ENCODE results near the gene TIA1.
"Not testable (repeated sequence)": the region's sequence is repeated elsewhere in the genome, so short reads cannot be mapped to it uniquely, and the experiment has no call there.

The TIA1 gene

DNA sequence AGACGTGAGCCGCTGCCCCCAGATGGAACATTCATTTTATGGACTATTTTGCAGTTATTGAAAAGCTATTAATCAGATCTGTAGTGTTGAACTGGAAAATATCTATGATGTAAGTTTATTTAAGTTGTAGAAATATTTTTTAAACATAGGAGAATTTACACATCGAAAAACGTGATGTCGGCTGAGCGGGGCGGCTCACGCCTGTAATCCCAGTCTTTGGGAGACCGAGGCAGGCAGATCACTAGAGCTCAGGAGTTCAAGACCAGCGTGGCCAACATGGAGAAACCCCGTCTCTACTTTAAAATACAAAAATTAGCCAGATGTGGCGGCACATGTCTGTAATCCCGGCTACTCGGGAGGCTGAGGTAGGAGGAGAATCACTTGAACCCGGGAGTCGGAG lies 2.0 kb upstream of the TIA1 start:
- DNase-seq (ENCODE audit: low spot score in 2 of 2) (no peak), ATAC-seq (replicated peaks; ENCODE audit: extremely low read depth, poor library complexity, severe bottlenecking) (no peak)
- no peaks in the 10 kb centered on the region for H3K27me3 Mint-ChIP-seq
- no peak overlapping the region for H3K27ac Mint-ChIP-seq (ENCODE audit: low read depth)
- peaks cover 28% of the 10 kb centered on the region for H3K36me3 Mint-ChIP-seq (ENCODE audit: insufficient read depth)
- no peak overlapping the region for H3K4me3 Mint-ChIP-seq
- H3K9me3 Mint-ChIP-seq: no peaks in the 10 kb centered on the region
- H3K4me1 Mint-ChIP-seq: peaks cover 22% of the 10 kb centered on the region

- Mint-ChIP-seq H3K4me1 (peaks cover 41% of the 10 kb centered on the region), H3K36me3 (ENCODE audit: insufficient read depth) (peaks cover 25% of the 10 kb centered on the region), H3K27ac (ENCODE audit: low read depth) (peak overlapping the region; percentile 94), H3K27me3 (no peaks in the 10 kb centered on the region), H3K4me3 (peak overlapping the region; percentile 86), H3K9me3 (no peaks in the 10 kb centered on the region)
- ATAC-seq (replicated peaks; ENCODE audit: extremely low read depth, poor library complexity, severe bottlenecking) (no peak), DNase-seq (ENCODE audit: low spot score in 2 of 2) (no peak)
Observed at GRCh38 chr2:70247364-70248180, 856 bp downstream of the TIA1 start.

DNA sequence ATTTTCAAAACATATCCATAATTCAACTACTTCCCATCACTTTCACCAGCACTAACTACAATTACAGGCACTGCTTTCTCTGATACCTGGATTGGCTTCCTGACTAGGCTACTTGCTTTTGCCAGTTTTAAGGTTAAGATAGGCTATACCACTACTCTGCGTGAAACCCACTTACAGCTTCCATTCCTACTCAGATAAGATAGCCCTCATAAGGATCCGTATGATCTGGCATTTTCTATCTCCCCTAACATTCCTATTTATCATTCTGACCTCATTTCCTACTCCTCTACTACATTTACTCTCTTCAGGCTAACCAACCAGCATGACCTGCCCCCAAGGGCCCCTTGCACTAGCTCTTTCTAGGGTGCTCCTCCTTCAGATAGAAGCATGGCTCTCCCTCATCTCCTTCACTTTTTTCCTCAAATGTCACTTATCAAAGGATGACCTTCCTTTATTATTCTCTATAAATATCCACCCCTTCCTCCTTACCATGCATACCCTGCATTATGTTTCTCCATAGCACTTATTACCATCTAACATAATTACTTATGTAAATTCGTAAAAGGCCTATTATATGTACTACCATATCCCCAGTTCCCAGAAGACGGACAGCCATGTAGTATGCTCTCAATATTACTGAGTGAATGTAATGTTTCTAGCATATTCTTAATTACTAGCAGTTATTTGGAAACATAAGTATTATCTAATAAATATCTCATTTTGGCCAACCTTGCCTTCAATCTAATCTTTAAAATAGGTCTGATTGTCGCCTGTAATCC lies 4.4 kb downstream of the TIA1 start:
- no peak for DNase-seq (ENCODE audit: low spot score in 2 of 2)
- peaks cover 20% of the 10 kb centered on the region for H3K36me3 Mint-ChIP-seq (ENCODE audit: insufficient read depth)
- peaks cover 58% of the 10 kb centered on the region for H3K4me1 Mint-ChIP-seq
- H3K27ac Mint-ChIP-seq (ENCODE audit: low read depth): peak overlapping the region; percentile 1
- H3K27me3 Mint-ChIP-seq: no peaks in the 10 kb centered on the region
- H3K4me3 Mint-ChIP-seq: no peak overlapping the region
- ATAC-seq (replicated peaks; ENCODE audit: extremely low read depth, poor library complexity, severe bottlenecking): no peak
- no peaks in the 10 kb centered on the region for H3K9me3 Mint-ChIP-seq

GRCh38 chr2:70242552-70242951 lies 5.9 kb downstream of the TIA1 start:
- peaks cover 15% of the 10 kb centered on the region for H3K36me3 Mint-ChIP-seq (ENCODE audit: insufficient read depth)

DNA sequence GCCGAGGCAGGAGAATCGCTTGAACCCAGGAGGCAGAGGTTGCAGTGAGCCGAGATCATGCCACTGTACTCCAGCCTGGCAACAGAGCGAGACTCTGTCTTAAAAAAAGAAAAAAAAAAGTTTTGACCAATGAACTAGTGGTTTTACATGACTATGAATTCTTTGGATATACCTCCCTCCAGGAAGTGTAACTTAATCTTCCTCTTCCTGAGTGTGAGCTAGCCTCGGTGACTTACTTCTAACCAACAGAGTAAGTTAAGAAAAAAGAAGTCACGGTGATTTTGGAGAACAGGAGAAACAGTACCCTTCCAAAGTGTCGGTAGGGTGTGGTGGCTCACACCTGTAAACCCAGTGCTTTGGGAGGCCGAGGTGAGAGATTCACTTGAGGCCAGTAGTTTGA lies 7.1 kb downstream of the TIA1 start:
- H3K9me3 Mint-ChIP-seq: no peaks in the 10 kb centered on the region
- no peaks in the 10 kb centered on the region for H3K27me3 Mint-ChIP-seq
- DNase-seq (ENCODE audit: low spot score in 2 of 2) (no peak), ATAC-seq (replicated peaks; ENCODE audit: extremely low read depth, poor library complexity, severe bottlenecking) (no peak)
- peaks cover 21% of the 10 kb centered on the region for H3K36me3 Mint-ChIP-seq (ENCODE audit: insufficient read depth)
- H3K27ac Mint-ChIP-seq (ENCODE audit: low read depth): no peak overlapping the region
- H3K4me1 Mint-ChIP-seq: peaks cover 44% of the 10 kb centered on the region
- H3K4me3 Mint-ChIP-seq: no peak overlapping the region

More at GRCh38 chr2:70242552-70242951, 5.9 kb downstream of the TIA1 start:
- DNase-seq (ENCODE audit: low spot score in 2 of 2) (no peak), ATAC-seq (replicated peaks; ENCODE audit: extremely low read depth, poor library complexity, severe bottlenecking) (no peak)
- Mint-ChIP-seq H3K4me1 (peaks cover 52% of the 10 kb centered on the region), H3K4me3 (no peak overlapping the region), H3K27ac (ENCODE audit: low read depth) (no peak overlapping the region), H3K27me3 (no peaks in the 10 kb centered on the region), H3K9me3 (no peaks in the 10 kb centered on the region)

DNA sequence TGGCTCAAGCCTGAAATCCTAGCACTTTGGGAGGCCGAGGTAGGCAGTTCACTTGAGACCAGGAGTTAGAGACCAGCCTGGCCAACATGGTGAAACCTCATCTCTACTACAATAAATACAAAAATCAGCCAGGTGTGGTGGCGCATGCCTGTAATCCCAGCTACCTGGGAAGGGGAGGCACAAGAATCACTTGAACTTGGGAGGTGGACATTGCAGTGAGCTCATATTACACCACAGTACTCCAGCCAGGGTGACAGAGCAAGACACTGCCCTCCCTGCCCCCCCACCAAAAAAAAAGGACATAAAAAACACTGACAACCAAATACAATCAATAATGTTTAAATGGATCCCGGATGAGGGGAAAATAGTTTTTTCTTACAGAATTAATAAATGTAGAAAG lies 7.8 kb downstream of the TIA1 start:
- H3K27me3 Mint-ChIP-seq: no peaks in the 10 kb centered on the region
- DNase-seq (ENCODE audit: low spot score in 2 of 2) (no peak), ATAC-seq (replicated peaks; ENCODE audit: extremely low read depth, poor library complexity, severe bottlenecking) (no peak)
- peaks cover 37% of the 10 kb centered on the region for H3K4me1 Mint-ChIP-seq
- peaks cover 18% of the 10 kb centered on the region for H3K36me3 Mint-ChIP-seq (ENCODE audit: insufficient read depth)
- H3K9me3 Mint-ChIP-seq: no peaks in the 10 kb centered on the region
- no peak overlapping the region for H3K27ac Mint-ChIP-seq (ENCODE audit: low read depth)
- H3K4me3 Mint-ChIP-seq: no peak overlapping the region

- Mint-ChIP-seq H3K36me3 (ENCODE audit: insufficient read depth) (peaks cover 63% of the 10 kb centered on the region), H3K9me3 (no peaks in the 10 kb centered on the region), H3K27me3 (no peaks in the 10 kb centered on the region), H3K27ac (ENCODE audit: low read depth) (peak overlapping the region; percentile 19), H3K4me1 (no peaks in the 10 kb centered on the region), H3K4me3 (no peak overlapping the region)
- DNase-seq (ENCODE audit: low spot score in 2 of 2): no peak
- no peak for ATAC-seq (replicated peaks; ENCODE audit: extremely low read depth, poor library complexity, severe bottlenecking)
Observed at GRCh38 chr2:70233926-70234325, 14.5 kb downstream of the TIA1 start.

- H3K27ac Mint-ChIP-seq (ENCODE audit: low read depth): peak overlapping the region; percentile 65
- H3K36me3 Mint-ChIP-seq (ENCODE audit: insufficient read depth): peaks cover 73% of the 10 kb centered on the region
Observed at GRCh38 chr2:70226781-70227180, 21.6 kb downstream of the TIA1 start.

GRCh38 chr2:70223305-70223704 lies 25.1 kb downstream of the TIA1 start:
- ATAC-seq (replicated peaks; ENCODE audit: extremely low read depth, poor library complexity, severe bottlenecking); H3K27me3 Mint-ChIP-seq; DNase-seq (ENCODE audit: low spot score in 2 of 2); H3K9me3 Mint-ChIP-seq; H3K4me3 Mint-ChIP-seq; H3K27ac Mint-ChIP-seq (ENCODE audit: low read depth): not testable (repeated sequence)
- peaks cover 11% of the 10 kb centered on the region for H3K4me1 Mint-ChIP-seq
- H3K36me3 Mint-ChIP-seq (ENCODE audit: insufficient read depth): peaks cover 65% of the 10 kb centered on the region

More at GRCh38 chr2:70226781-70227180, 21.6 kb downstream of the TIA1 start:
- no peaks in the 10 kb centered on the region for H3K27me3 Mint-ChIP-seq
- no peak overlapping the region for H3K4me3 Mint-ChIP-seq
- no peaks in the 10 kb centered on the region for H3K9me3 Mint-ChIP-seq
- no peak for ATAC-seq (replicated peaks; ENCODE audit: extremely low read depth, poor library complexity, severe bottlenecking)
- no peak for DNase-seq (ENCODE audit: low spot score in 2 of 2)
- peaks cover 11% of the 10 kb centered on the region for H3K4me1 Mint-ChIP-seq

- Mint-ChIP-seq H3K9me3 (no peaks in the 10 kb centered on the region), H3K27me3 (no peaks in the 10 kb centered on the region), H3K27ac (ENCODE audit: low read depth) (no peak overlapping the region), H3K4me1 (no peaks in the 10 kb centered on the region), H3K36me3 (ENCODE audit: insufficient read depth) (peaks cover 53% of the 10 kb centered on the region), H3K4me3 (no peak overlapping the region)
- ATAC-seq (replicated peaks; ENCODE audit: extremely low read depth, poor library complexity, severe bottlenecking) (no peak), DNase-seq (ENCODE audit: low spot score in 2 of 2) (no peak)
Observed at GRCh38 chr2:70214953-70215549, 33.4 kb downstream of the TIA1 start.

DNA sequence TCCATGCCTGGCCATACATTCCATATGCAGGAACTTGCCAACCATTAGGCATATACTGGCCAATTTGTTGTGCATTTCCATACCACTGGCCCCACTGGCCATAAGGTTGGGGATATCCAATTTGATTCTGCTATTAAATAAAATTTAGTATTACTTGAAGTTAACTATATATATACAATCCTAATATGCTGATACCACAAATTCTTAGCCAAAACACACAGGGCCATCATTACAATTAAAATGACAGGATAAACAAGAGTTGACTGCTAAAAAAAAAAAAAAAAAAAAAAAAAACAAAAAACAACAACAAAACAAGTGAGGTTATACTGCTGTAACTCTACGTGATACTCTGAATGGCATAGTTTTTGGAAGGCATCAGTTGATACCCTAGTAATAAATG lies 34.1 kb downstream of the TIA1 start:
- Mint-ChIP-seq H3K9me3 (no peaks in the 10 kb centered on the region), H3K36me3 (ENCODE audit: insufficient read depth) (peaks cover 52% of the 10 kb centered on the region), H3K4me1 (no peaks in the 10 kb centered on the region), H3K27me3 (no peaks in the 10 kb centered on the region), H3K4me3 (no peak overlapping the region), H3K27ac (ENCODE audit: low read depth) (no peak overlapping the region)
- no peak for ATAC-seq (replicated peaks; ENCODE audit: extremely low read depth, poor library complexity, severe bottlenecking)
- DNase-seq (ENCODE audit: low spot score in 2 of 2): no peak

DNA sequence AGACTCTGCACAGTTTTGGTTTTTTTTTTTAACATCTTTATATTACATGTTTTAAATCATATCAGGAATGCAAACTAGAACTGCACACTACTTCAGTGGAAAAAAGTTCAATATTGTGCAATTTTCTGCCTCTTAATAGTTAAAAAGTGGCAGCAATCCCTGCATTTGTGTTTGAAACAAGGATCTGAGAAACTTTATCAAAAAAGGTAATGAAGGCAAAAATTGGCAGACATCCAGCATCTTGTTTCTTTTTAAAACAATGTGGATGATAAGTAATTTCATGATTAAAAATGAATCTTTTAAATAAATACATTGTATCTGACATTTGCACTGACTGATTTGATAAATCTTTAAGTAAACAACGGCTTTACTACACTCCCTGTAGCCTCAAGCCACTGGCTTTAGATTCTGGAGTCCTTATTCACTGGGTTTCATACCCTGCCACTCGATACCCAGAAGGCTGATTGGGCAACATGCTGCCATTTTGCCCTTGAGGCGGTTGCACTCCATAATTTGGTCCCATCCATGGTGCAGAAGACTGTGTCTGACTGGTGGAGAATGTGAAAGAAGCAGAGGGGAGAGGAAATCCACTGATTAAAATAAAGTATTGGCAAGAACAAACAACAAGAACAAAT lies 36.0 kb downstream of the TIA1 start:
- DNase-seq (ENCODE audit: low spot score in 2 of 2) (no peak), ATAC-seq (replicated peaks; ENCODE audit: extremely low read depth, poor library complexity, severe bottlenecking) (no peak)
- Mint-ChIP-seq H3K27me3 (no peaks in the 10 kb centered on the region), H3K4me1 (no peaks in the 10 kb centered on the region), H3K9me3 (no peaks in the 10 kb centered on the region), H3K36me3 (ENCODE audit: insufficient read depth) (peaks cover 37% of the 10 kb centered on the region), H3K4me3 (no peak overlapping the region), H3K27ac (ENCODE audit: low read depth) (no peak overlapping the region)
